Measurements from ENCODE around the gene GEMIN5.

The GEMIN5 gene

DNA sequence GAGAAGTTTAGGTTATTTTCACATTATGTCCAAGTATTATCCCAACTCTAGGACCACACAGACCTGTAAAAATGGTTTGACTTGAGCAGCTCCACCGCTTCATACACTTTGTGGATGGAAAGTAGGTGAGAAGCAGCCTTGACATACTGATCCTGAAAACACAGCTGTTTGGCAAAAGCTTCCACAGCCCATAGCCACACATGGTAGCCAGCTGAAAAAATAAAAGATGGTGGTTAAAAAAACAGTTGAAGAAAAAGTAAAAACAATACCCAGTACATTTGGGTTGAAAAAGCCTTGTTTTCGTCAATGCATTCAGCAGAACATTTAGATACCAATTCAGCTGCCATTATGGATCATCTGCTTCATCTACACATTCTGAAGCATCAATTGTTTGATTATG is 36.7 kb downstream of the GEMIN5 start:
- H4K20me1 ChIP-seq (ENCODE audit: insufficient read depth): no peaks in the 10 kb centered on the region
- TF ChIP-seq, protein P1, sequence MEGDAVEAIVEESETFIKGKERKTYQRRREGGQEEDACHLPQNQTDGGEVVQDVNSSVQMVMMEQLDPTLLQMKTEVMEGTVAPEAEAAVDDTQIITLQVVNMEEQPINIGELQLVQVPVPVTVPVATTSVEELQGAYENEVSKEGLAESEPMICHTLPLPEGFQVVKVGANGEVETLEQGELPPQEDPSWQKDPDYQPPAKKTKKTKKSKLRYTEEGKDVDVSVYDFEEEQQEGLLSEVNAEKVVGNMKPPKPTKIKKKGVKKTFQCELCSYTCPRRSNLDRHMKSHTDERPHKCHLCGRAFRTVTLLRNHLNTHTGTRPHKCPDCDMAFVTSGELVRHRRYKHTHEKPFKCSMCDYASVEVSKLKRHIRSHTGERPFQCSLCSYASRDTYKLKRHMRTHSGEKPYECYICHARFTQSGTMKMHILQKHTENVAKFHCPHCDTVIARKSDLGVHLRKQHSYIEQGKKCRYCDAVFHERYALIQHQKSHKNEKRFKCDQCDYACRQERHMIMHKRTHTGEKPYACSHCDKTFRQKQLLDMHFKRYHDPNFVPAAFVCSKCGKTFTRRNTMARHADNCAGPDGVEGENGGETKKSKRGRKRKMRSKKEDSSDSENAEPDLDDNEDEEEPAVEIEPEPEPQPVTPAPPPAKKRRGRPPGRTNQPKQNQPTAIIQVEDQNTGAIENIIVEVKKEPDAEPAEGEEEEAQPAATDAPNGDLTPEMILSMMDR (conservative IDR thresholded peaks at IDR 0.05; ENCODE audit: low read depth, low read length): no peak
- no peak overlapping the region for H3K4me2 ChIP-seq
- no peaks in the 10 kb centered on the region for H3K79me2 ChIP-seq (ENCODE audit: insufficient read depth, low read depth)
- H3K4me3 ChIP-seq (IDR thresholded peaks at IDR 0.05; ENCODE audit: insufficient read depth, low read depth, low read length): no peak overlapping the region
- H3K27ac ChIP-seq: no peak overlapping the region
- H2AFZ ChIP-seq (ENCODE audit: low read depth): no peak overlapping the region
- no peaks in the 10 kb centered on the region for H3K4me1 ChIP-seq (ENCODE audit: low read depth, poor library complexity, severe bottlenecking)
- no peaks in the 10 kb centered on the region for H3K36me3 ChIP-seq (ENCODE audit: insufficient read depth)
- H3K27me3 ChIP-seq (ENCODE audit: insufficient read depth, low read depth): no peaks in the 10 kb centered on the region
- H3K9ac ChIP-seq: no peak overlapping the region

DNA sequence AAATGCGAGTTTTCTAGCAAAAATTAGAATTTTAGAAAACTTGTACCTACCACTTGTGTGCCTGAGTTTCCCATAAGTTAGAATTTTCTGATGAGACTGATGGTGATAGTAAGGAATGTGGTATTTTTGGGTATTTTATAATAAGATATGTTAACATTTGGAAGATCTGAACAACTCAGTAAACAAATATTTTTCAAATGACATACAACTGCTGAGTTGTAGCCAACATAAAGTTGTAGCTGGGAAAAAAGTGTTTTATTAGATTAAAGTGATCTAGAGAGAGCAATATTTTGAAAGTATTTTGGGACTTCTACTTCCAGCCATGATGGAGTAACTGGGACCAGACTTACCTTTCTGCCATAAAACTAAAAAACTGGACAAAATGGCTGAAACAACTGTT is 37.9 kb downstream of the GEMIN5 start:
- H3K27ac ChIP-seq: no peak overlapping the region
- TF ChIP-seq, protein P1 (conservative IDR thresholded peaks at IDR 0.05; ENCODE audit: low read depth, low read length): no peak
- no peak overlapping the region for H3K9ac ChIP-seq
- H4K20me1 ChIP-seq (ENCODE audit: insufficient read depth): no peaks in the 10 kb centered on the region
- no peaks in the 10 kb centered on the region for H3K27me3 ChIP-seq (ENCODE audit: insufficient read depth, low read depth)
- no peak overlapping the region for H2AFZ ChIP-seq (ENCODE audit: low read depth)
- no peaks in the 10 kb centered on the region for H3K79me2 ChIP-seq (ENCODE audit: insufficient read depth, low read depth)
- H3K4me3 ChIP-seq (IDR thresholded peaks at IDR 0.05; ENCODE audit: insufficient read depth, low read depth, low read length): no peak overlapping the region
- H3K4me1 ChIP-seq (ENCODE audit: low read depth, poor library complexity, severe bottlenecking): no peaks in the 10 kb centered on the region
- H3K4me2 ChIP-seq: no peak overlapping the region
- H3K36me3 ChIP-seq (ENCODE audit: insufficient read depth): no peaks in the 10 kb centered on the region

DNA sequence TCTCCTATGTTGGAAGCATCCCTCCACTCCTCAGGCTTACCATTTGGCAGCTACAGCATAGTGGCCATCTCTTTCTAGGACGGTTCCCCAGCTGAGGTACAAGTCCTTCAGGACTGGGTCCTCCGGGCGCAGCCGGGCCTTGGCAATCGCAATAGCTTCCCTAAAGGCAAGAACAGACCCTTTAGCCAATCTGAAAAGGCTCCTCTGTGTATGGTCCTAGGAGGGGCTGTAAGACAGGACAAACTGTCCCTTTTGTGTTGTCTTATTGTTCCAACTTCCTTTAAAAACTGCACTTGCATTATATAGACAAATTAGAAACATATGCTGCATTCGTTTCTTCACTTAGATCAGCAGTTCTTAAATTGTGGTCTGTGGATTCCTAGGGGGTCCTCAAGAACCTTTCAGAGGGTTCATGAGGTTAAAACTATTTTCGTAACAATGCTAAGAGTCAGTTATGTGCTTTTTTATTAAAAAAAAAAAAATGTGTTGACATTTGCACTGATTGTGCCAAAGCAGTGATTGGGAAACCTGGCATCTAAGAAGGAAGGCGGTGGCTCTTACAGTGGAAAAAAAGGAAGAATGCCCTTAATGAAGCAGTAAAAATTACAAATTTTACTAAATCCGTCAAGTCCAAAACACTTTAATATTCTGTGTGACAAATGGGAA is 38.7 kb downstream of the GEMIN5 start:
- Histone ChIP-seq H3K27me3 (ENCODE audit: insufficient read depth, low read depth) (no peaks in the 10 kb centered on the region), H4K20me1 (ENCODE audit: insufficient read depth) (no peaks in the 10 kb centered on the region), H2AFZ (ENCODE audit: low read depth) (no peak overlapping the region), H3K4me1 (ENCODE audit: low read depth, poor library complexity, severe bottlenecking) (no peaks in the 10 kb centered on the region), H3K4me3 (IDR thresholded peaks at IDR 0.05; ENCODE audit: insufficient read depth, low read depth, low read length) (no peak overlapping the region), H3K9ac (no peak overlapping the region), H3K4me2 (no peak overlapping the region), H3K36me3 (ENCODE audit: insufficient read depth) (no peaks in the 10 kb centered on the region), H3K27ac (no peak overlapping the region), H3K79me2 (ENCODE audit: insufficient read depth, low read depth) (no peaks in the 10 kb centered on the region)
- TF ChIP-seq, protein P1 (conservative IDR thresholded peaks at IDR 0.05; ENCODE audit: low read depth, low read length): no peak

DNA sequence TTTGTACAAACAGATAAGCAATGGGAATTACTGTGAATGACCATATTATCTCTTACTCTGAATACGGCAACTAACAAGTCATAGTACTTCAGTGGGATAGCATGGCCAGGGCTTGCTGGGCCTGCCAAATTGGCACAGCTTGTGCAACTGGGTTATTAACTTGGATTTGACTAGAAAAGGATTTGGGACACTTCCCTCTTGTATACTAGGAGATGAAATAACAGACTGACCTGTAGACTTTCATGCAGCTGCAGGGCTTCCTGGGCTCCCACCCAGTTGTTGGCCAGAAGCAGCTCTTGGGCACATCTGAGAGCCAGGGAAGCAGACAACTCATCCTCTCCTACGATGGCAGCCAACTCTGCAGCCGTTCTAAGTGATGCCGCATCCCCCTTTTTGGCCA is 39.8 kb downstream of the GEMIN5 start:
- Histone ChIP-seq H3K27me3 (ENCODE audit: insufficient read depth, low read depth) (no peaks in the 10 kb centered on the region), H3K4me2 (no peak overlapping the region), H2AFZ (ENCODE audit: low read depth) (no peak overlapping the region), H3K36me3 (ENCODE audit: insufficient read depth) (no peaks in the 10 kb centered on the region), H3K9ac (no peak overlapping the region), H4K20me1 (ENCODE audit: insufficient read depth) (no peaks in the 10 kb centered on the region), H3K79me2 (ENCODE audit: insufficient read depth, low read depth) (no peaks in the 10 kb centered on the region), H3K27ac (no peak overlapping the region), H3K4me1 (ENCODE audit: low read depth, poor library complexity, severe bottlenecking) (no peaks in the 10 kb centered on the region), H3K4me3 (IDR thresholded peaks at IDR 0.05; ENCODE audit: insufficient read depth, low read depth, low read length) (no peak overlapping the region)
- TF ChIP-seq, protein P1 (conservative IDR thresholded peaks at IDR 0.05; ENCODE audit: low read depth, low read length): no peak

All from KMS-11 (cell line).